Left lung (tissue), 10 donors: ENCODE results near the gene PHLPP1. TPM values are rescaled to one million over a fixed set of nuclear protein-coding genes. Genes with fewer than 3 reads are reported as not detected.

Experiments
- ATAC-seq: fragments of 200-7000 bp; cut with Tn5 transposase; one replicate; pipeline ENCODE4 v1.9.1; 2020; ENCODE audit warnings: moderate library complexity
- DNase-seq, 4 donors: peaks; one replicate each; pipeline ENCODE4 v3.0.0-alpha.2; 2013 to 2020
- H3K27ac ChIP-seq, 2 donors: fragments of 200-600 bp; sonication (generic) in 1 of 2; one replicate each; pipeline versions ENCODE4 v1.5.0 to v1.8.0; 2020 to 2021
- H3K27me3 ChIP-seq, 2 donors: fragments of 200-600 bp; sonication (generic) in 1 of 2; one replicate each; pipeline versions ENCODE4 v1.5.0 to v1.8.0; 2020 to 2021
- H3K36me3 ChIP-seq, 2 donors: fragments of 200-600 bp; sonication (generic) in 1 of 2; one replicate each; pipeline versions ENCODE4 v1.5.0 to v1.8.0; 2020 to 2021
- H3K4me1 ChIP-seq, 2 donors: fragments of 200-600 bp; one replicate each; pipeline ENCODE4 v1.8.0; 2021
- H3K4me3 ChIP-seq, 2 donors: fragments of 200-600 bp; sonication (generic) in 1 of 2; one replicate each; pipeline versions ENCODE4 v1.5.0 to v1.8.0; 2020 to 2021; ENCODE audit warnings: mild to moderate bottlenecking in 1 of 2
- H3K9me3 ChIP-seq, 2 donors: fragments of 200-600 bp; sonication (generic) in 1 of 2; one replicate each; pipeline versions ENCODE4 v1.5.0 to v1.8.0; 2020 to 2021
- intact Hi-C, 2 donors: fragments of 100-400 bp; cut with DNase I; formaldehyde crosslinking; loops; one replicate each; pipeline versions ENCODE4 v1.11.2 to v1.14.2; 2022
- polyA plus RNA-seq, 6 donors: library from polyadenylated mRNA; unstranded; fragments of 120-200 nt; gene quantifications; one replicate each; pipeline ENCODE4 v1.2.1, GENCODE V29; 2013; ENCODE audit not compliant: insufficient read length in 6 of 6
- total RNA-seq, 2 donors: library from RNA; stranded (reverse); fragmentation: NEBNext Ultra II Directional; extraction: Animal tissue kit (Norgen Biotek cat#: 25700); gene quantifications; one replicate each; pipeline ENCODE4 v1.2.1, GENCODE V29; 2021
- TF ChIP-seq, protein P1 (sequence below), 2 donors: fragments of 200-600 bp; sonication (generic) in 1 of 2; IDR thresholded peaks; one replicate each; pipeline versions ENCODE4 v1.5.0 to v1.8.0; 2021; ENCODE audit warnings: antibody characterized with exemption in 2 of 2
- donor health status: DM: no; HTN: yes; CAD: no.
- donor health status: DM: no; HTN: no; CAD: no.

Gene PHLPP1
- total and polyA plus RNA-seq, 8 donors, result 7.0 to 13.1 (median 11.0) TPM

GRCh38 chr18:62989195-62989594 lies 273.9 kb downstream of the PHLPP1 start:
- TF ChIP-seq, protein P1, sequence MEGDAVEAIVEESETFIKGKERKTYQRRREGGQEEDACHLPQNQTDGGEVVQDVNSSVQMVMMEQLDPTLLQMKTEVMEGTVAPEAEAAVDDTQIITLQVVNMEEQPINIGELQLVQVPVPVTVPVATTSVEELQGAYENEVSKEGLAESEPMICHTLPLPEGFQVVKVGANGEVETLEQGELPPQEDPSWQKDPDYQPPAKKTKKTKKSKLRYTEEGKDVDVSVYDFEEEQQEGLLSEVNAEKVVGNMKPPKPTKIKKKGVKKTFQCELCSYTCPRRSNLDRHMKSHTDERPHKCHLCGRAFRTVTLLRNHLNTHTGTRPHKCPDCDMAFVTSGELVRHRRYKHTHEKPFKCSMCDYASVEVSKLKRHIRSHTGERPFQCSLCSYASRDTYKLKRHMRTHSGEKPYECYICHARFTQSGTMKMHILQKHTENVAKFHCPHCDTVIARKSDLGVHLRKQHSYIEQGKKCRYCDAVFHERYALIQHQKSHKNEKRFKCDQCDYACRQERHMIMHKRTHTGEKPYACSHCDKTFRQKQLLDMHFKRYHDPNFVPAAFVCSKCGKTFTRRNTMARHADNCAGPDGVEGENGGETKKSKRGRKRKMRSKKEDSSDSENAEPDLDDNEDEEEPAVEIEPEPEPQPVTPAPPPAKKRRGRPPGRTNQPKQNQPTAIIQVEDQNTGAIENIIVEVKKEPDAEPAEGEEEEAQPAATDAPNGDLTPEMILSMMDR (IDR thresholded peaks at IDR 0.05), result no peak
- H3K36me3 ChIP-seq, result no peaks in the 10 kb centered on the region
- no peaks in the 10 kb centered on the region for H3K9me3 ChIP-seq
- DNase-seq, result no peak
- intact Hi-C loops, result loop anchor here in 1 of 2 donors (10.0 kb wide), 2 partner anchors 274 to 404 kb away; partner anchors contain the start of gene PHLPP1
- H3K4me1 ChIP-seq, result no peaks in the 10 kb centered on the region
- no peak for ATAC-seq
- no peak overlapping the region for H3K4me3 ChIP-seq
- no peaks in the 10 kb centered on the region for H3K27me3 ChIP-seq
- H3K27ac ChIP-seq, result no peak overlapping the region

GRCh38 chr18:62990653-62991052 lies 275.3 kb downstream of the PHLPP1 start:
- no peaks in the 10 kb centered on the region for H3K4me1 ChIP-seq
- TF ChIP-seq, protein P1 (IDR thresholded peaks at IDR 0.05), result no peak
- no peak overlapping the region for H3K4me3 ChIP-seq
- H3K36me3 ChIP-seq, result no peaks in the 10 kb centered on the region
- ATAC-seq (no peak), DNase-seq (no peak)
- intact Hi-C loops, result no loop called here
- H3K27me3 ChIP-seq, result no peaks in the 10 kb centered on the region
- no peak overlapping the region for H3K27ac ChIP-seq
- no peaks in the 10 kb centered on the region for H3K9me3 ChIP-seq

DNA sequence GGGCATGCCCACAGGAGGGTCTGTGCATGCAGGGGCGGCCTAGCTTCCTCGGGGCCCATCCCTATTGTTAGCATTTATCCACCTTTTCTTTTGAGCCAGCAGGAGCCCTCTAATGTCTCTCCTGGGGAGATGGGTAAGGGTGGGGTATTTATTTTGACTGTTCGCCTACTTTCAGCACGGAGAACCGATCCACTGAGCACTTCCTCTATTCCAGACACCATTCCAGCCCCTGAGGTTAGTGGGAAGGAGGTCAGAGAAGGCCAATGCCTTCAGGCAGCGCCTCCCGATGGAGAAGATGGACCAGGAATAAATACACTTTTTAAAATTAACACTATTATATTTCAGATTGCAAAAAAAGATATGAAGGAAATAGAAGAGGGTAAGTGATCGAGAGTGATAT lies 276.0 kb downstream of the PHLPP1 start:
- ATAC-seq, result no peak
- no peak overlapping the region for H3K4me3 ChIP-seq
- intact Hi-C loops, result no loop called here
- no peak overlapping the region for H3K27ac ChIP-seq
- TF ChIP-seq, protein P1 (IDR thresholded peaks at IDR 0.05), result no peak
- no peaks in the 10 kb centered on the region for H3K27me3 ChIP-seq
- no peaks in the 10 kb centered on the region for H3K4me1 ChIP-seq
- no peaks in the 10 kb centered on the region for H3K36me3 ChIP-seq
- H3K9me3 ChIP-seq, result no peaks in the 10 kb centered on the region
- no peak for DNase-seq

- H3K36me3 ChIP-seq, result no peaks in the 10 kb centered on the region
- ATAC-seq (no peak), DNase-seq (no peak)
- H3K27me3 ChIP-seq, result no peaks in the 10 kb centered on the region
- H3K27ac ChIP-seq, result no peak overlapping the region
- H3K9me3 ChIP-seq, result no peaks in the 10 kb centered on the region
- no peaks in the 10 kb centered on the region for H3K4me1 ChIP-seq
- TF ChIP-seq, protein P1 (IDR thresholded peaks at IDR 0.05), result no peak
- H3K4me3 ChIP-seq, result no peak overlapping the region
- intact Hi-C loops, result no loop called here
These were observed 276.6 kb downstream of the PHLPP1 start for GRCh38 chr18:62991959-62992358.

- no peaks in the 10 kb centered on the region for H3K9me3 ChIP-seq
- intact Hi-C loops, result no loop called here
- no peak for ATAC-seq
- TF ChIP-seq, protein P1 (IDR thresholded peaks at IDR 0.05), result no peak
- H3K27me3 ChIP-seq, result no peaks in the 10 kb centered on the region
- H3K4me1 ChIP-seq, result no peaks in the 10 kb centered on the region
- no peak for DNase-seq
- H3K27ac ChIP-seq, result no peak overlapping the region
- H3K36me3 ChIP-seq, result no peaks in the 10 kb centered on the region
- no peak overlapping the region for H3K4me3 ChIP-seq
These were observed 277.6 kb downstream of the PHLPP1 start for GRCh38 chr18:62992877-62993365.
